OCI-LY1 (cell line): ENCODE results near the gene CEMP1.

Experiments
- CTCF ChIP-seq: fragments of 200-600 bp; sonication (generic), shearing (Covaris generic); IDR thresholded peaks from 2 replicates; pipeline ENCODE4 v1.5.1; 2017; ENCODE audit warnings: mild to moderate bottlenecking, antibody characterized with exemption, low read length, moderate library complexity, mixed read lengths
- EZH2 ChIP-seq: fragments of 200-600 bp; sonication (generic), shearing (Covaris generic); IDR thresholded peaks from 2 replicates; pipeline ENCODE4 v1.8.0; 2017; ENCODE audit warnings: borderline replicate concordance, mixed run types, mild to moderate bottlenecking, antibody characterized with exemption, low read length, moderate library complexity, mixed read lengths

DNA sequence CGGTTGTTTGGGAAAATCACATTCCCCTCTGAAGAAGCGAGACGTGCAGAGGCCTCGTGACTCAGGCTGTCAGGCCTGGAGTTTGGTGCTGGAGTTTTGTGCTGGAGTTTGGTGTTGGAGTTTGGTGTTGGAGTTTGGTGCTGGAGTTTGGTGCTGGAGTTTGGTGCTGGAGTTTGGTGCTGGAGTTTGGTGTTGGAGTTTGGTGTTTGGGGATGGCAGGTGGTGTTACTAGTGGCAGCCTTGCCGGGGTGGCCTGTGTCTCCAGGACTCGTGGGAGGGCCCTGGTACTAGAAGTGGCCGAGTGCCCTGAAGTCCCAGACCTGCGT is 43.7 kb downstream of the CEMP1 start:
- TF ChIP-seq CTCF = no peak; the same call in 1 of the 2 replicates
- TF ChIP-seq EZH2 = no peak
